ENCODE data around the gene DYNLT1. TPM values are rescaled to one million over a fixed set of nuclear protein-coding genes. Genes with fewer than 3 reads are reported as not detected.

The DYNLT1 gene
- total and polyA plus RNA-seq, 12 donors = 72.4 to 264 (median 126) TPM

GRCh38 chr6:158605266-158605878 is 39.2 kb downstream of the DYNLT1 start:
- intact Hi-C loops (cut with DNase I) = loop anchor here in 1 of 2 donors (10.0 kb wide), 1 partner anchor 381 kb away; no protein-coding TSS in a partner anchor
- Histone ChIP-seq H3K27ac (no peak overlapping the region), H3K27me3 (no peaks in the 10 kb centered on the region), H3K9me3 (replicated peaks in 1 of 3) (no peaks in the 10 kb centered on the region), H3K4me1 (replicated peaks in 1 of 2) (peaks cover 0 to 11% of the 10 kb centered on the region in 2 donors), H3K36me3 (replicated peaks in 1 of 2) (peaks cover 0 to 35% of the 10 kb centered on the region in 2 donors), H3K4me3 (no peak overlapping the region)
- peak; percentile 59 to 92 (median 69) for DNase-seq
- TF ChIP-seq CTCF (IDR thresholded peaks at IDR 0.05) = peak; percentile 70 to 86 (median 78)
- no peak for TF ChIP-seq POLR2A (IDR thresholded peaks at IDR 0.05)
- 34 to 40% (median 37%) methylated on average over 13 of the region's 13 CpGs for WGBS, 4 donors

GRCh38 chr6:158604048-158604406 is 40.5 kb downstream of the DYNLT1 start:
- Histone ChIP-seq H3K27me3 (no peaks in the 10 kb centered on the region), H3K4me3 (no peak overlapping the region), H3K27ac (no peak overlapping the region), H3K36me3 (replicated peaks in 1 of 2) (peaks cover 0 to 23% of the 10 kb centered on the region in 2 donors), H3K4me1 (replicated peaks in 1 of 2) (peaks cover 0 to 7% of the 10 kb centered on the region in 2 donors), H3K9me3 (replicated peaks in 1 of 3) (no peaks in the 10 kb centered on the region)
- intact Hi-C loops (cut with DNase I) = loop anchor here (5.0 to 10.0 kb wide), 2 partner anchors 379 to 382 kb away; no protein-coding TSS in a partner anchor
- WGBS, 4 donors = 88 to 92% (median 88%) methylated on average over 5 to 6 of the region's 6 CpGs
- TF ChIP-seq POLR2A (IDR thresholded peaks at IDR 0.05) (no peak), CTCF (IDR thresholded peaks at IDR 0.05) (no peak)
- DNase-seq = peak in 1 of 7 donors; percentile 28

GRCh38 chr6:158603261-158604047 is 41.1 kb downstream of the DYNLT1 start:
- intact Hi-C loops (cut with DNase I) = loop anchor here (5.0 to 10.0 kb wide), 2 partner anchors 379 to 381 kb away; no protein-coding TSS in a partner anchor

More at GRCh38 chr6:158603261-158604047, 41.1 kb downstream of the DYNLT1 start:
- peak in 1 of 7 donors; percentile 35 for DNase-seq
- TF ChIP-seq CTCF (IDR thresholded peaks at IDR 0.05) (no peak), POLR2A (IDR thresholded peaks at IDR 0.05) (no peak)
- Histone ChIP-seq H3K4me1 (replicated peaks in 1 of 2) (peaks cover 0 to 7% of the 10 kb centered on the region in 2 donors), H3K27ac (no peak overlapping the region), H3K9me3 (replicated peaks in 1 of 3) (no peaks in the 10 kb centered on the region), H3K27me3 (no peaks in the 10 kb centered on the region), H3K4me3 (no peak overlapping the region), H3K36me3 (replicated peaks in 1 of 2) (peaks cover 0 to 18% of the 10 kb centered on the region in 2 donors)
- 72 to 80% (median 77%) methylated on average over 12 to 15 of the region's 15 CpGs for WGBS, 4 donors

Measured in adrenal gland (tissue), 12 donors.